ENCODE results near the gene USP46. TPM values are rescaled to one million over a fixed set of nuclear protein-coding genes. Genes with fewer than 3 reads are reported as not detected.

Gene USP46
- total and polyA plus RNA-seq, 2 donors = 7.3 to 28.2 TPM

Other genes starting within 250 kb of the USP46 start
- 1.5 TPM for gene ERVMER34-1, start 92.1 kb upstream of the USP46 start, total RNA-seq
- gene ERVMER34-1, start 92.1 kb upstream of the USP46 start, polyA plus RNA-seq = 0.76 TPM
- gene RASL11B, start 203.0 kb upstream of the USP46 start, total RNA-seq = 8.7 TPM
- gene RASL11B, start 203.0 kb upstream of the USP46 start, polyA plus RNA-seq = 3.9 TPM

All from urinary bladder (tissue), 2 donors.